ENCODE measurements around the gene MROH2A. TPM values are rescaled to one million over a fixed set of nuclear protein-coding genes. Genes with fewer than 3 reads are reported as not detected.

Gene MROH2A
- total and polyA plus RNA-seq, 5 donors from 2014 or later: not detected

GRCh38 chr2:233772153-233772552 lies 6.0 kb upstream of the MROH2A start:
- Histone ChIP-seq H3K36me3 (ENCODE audit: control insufficient read depth, insufficient read depth, low read length) (no peaks in the 10 kb centered on the region), H3K4me3 (ENCODE audit: low read depth, low read length) (no peak overlapping the region), H3K27ac (ENCODE audit: insufficient read depth, low read length, poor library complexity, severe bottlenecking) (no peak overlapping the region), H3K27me3 (ENCODE audit: control insufficient read depth, insufficient read depth, low read length) (peaks cover 2% of the 10 kb centered on the region), H3K4me1 (ENCODE audit: control insufficient read depth, insufficient read depth, low read length, poor library complexity, severe bottlenecking) (no peaks in the 10 kb centered on the region), H3K9me3 (ENCODE audit: control insufficient read depth in 2 of 2, low read length in 2 of 2) (peaks cover 0 to 10% of the 10 kb centered on the region in 2 experiments)
- Mint-ChIP-seq H3K27me3 (peaks cover 5% of the 10 kb centered on the region), H3K9me3 (peaks cover 0 to 12% (median 3%) of the 10 kb centered on the region in 7 donors), H3K27ac (no peak overlapping the region), H3K36me3 (no peaks in the 10 kb centered on the region), H3K4me3 (no peak overlapping the region), H3K4me1 (no peaks in the 10 kb centered on the region)
- ATAC-seq (ENCODE audit: low read depth in 2 of 2) (no peak), DNase-seq (no peak)

- ATAC-seq (ENCODE audit: low read depth in 2 of 2) (no peak), DNase-seq (no peak)
- H3K4me1 ChIP-seq (ENCODE audit: control insufficient read depth, insufficient read depth, low read length, poor library complexity, severe bottlenecking): no peaks in the 10 kb centered on the region
- Mint-ChIP-seq H3K9me3 (peaks cover 0 to 14% (median 3%) of the 10 kb centered on the region in 7 donors), H3K27ac (no peak overlapping the region), H3K4me3 (no peak overlapping the region), H3K36me3 (no peaks in the 10 kb centered on the region), H3K27me3 (peaks cover 5% of the 10 kb centered on the region), H3K4me1 (no peaks in the 10 kb centered on the region)
- peaks cover 5% of the 10 kb centered on the region for H3K27me3 ChIP-seq (ENCODE audit: control insufficient read depth, insufficient read depth, low read length)
- H3K36me3 ChIP-seq (ENCODE audit: control insufficient read depth, insufficient read depth, low read length): no peaks in the 10 kb centered on the region
- H3K9me3 ChIP-seq (ENCODE audit: control insufficient read depth in 2 of 2, low read length in 2 of 2): peaks cover 0 to 11% of the 10 kb centered on the region in 2 experiments
- H3K27ac ChIP-seq (ENCODE audit: insufficient read depth, low read length, poor library complexity, severe bottlenecking): no peak overlapping the region
- no peak overlapping the region for H3K4me3 ChIP-seq (ENCODE audit: low read depth, low read length)
Observed at GRCh38 chr2:233772583-233772982, 5.5 kb upstream of the MROH2A start.

- H3K36me3 ChIP-seq (ENCODE audit: control insufficient read depth, insufficient read depth, low read length): no peaks in the 10 kb centered on the region
- Mint-ChIP-seq H3K36me3 (no peaks in the 10 kb centered on the region), H3K4me1 (no peaks in the 10 kb centered on the region), H3K9me3 (peaks cover 0 to 17% (median 3%) of the 10 kb centered on the region in 7 donors), H3K27ac (no peak overlapping the region), H3K27me3 (peaks cover 5% of the 10 kb centered on the region), H3K4me3 (no peak overlapping the region)
- H3K27me3 ChIP-seq (ENCODE audit: control insufficient read depth, insufficient read depth, low read length): peaks cover 10% of the 10 kb centered on the region
- peaks cover 0 to 11% of the 10 kb centered on the region in 2 experiments for H3K9me3 ChIP-seq (ENCODE audit: control insufficient read depth in 2 of 2, low read length in 2 of 2)
- no peak overlapping the region for H3K27ac ChIP-seq (ENCODE audit: insufficient read depth, low read length, poor library complexity, severe bottlenecking)
- H3K4me1 ChIP-seq (ENCODE audit: control insufficient read depth, insufficient read depth, low read length, poor library complexity, severe bottlenecking): no peaks in the 10 kb centered on the region
- H3K4me3 ChIP-seq (ENCODE audit: low read depth, low read length): no peak overlapping the region
- DNase-seq (no peak), ATAC-seq (ENCODE audit: low read depth in 2 of 2) (no peak)
Observed at GRCh38 chr2:233773854-233774253, 4.3 kb upstream of the MROH2A start.

GRCh38 chr2:233775414-233775813 lies 2.7 kb upstream of the MROH2A start:
- Mint-ChIP-seq H3K4me1 (no peaks in the 10 kb centered on the region), H3K27ac (no peak overlapping the region), H3K4me3 (no peak overlapping the region), H3K36me3 (no peaks in the 10 kb centered on the region), H3K9me3 (peaks cover 0 to 17% (median 5%) of the 10 kb centered on the region in 7 donors), H3K27me3 (no peaks in the 10 kb centered on the region)
- no peak overlapping the region for H3K4me3 ChIP-seq (ENCODE audit: low read depth, low read length)
- H3K4me1 ChIP-seq (ENCODE audit: control insufficient read depth, insufficient read depth, low read length, poor library complexity, severe bottlenecking): no peaks in the 10 kb centered on the region
- H3K9me3 ChIP-seq (ENCODE audit: control insufficient read depth in 2 of 2, low read length in 2 of 2): peaks cover 2 to 11% of the 10 kb centered on the region in 2 experiments
- no peaks in the 10 kb centered on the region for H3K36me3 ChIP-seq (ENCODE audit: control insufficient read depth, insufficient read depth, low read length)
- DNase-seq (no peak), ATAC-seq (ENCODE audit: low read depth in 2 of 2) (no peak)
- peaks cover 8% of the 10 kb centered on the region for H3K27me3 ChIP-seq (ENCODE audit: control insufficient read depth, insufficient read depth, low read length)
- H3K27ac ChIP-seq (ENCODE audit: insufficient read depth, low read length, poor library complexity, severe bottlenecking): no peak overlapping the region

- Mint-ChIP-seq H3K9me3 (peaks cover 0 to 17% (median 5%) of the 10 kb centered on the region in 7 donors), H3K36me3 (no peaks in the 10 kb centered on the region), H3K27me3 (peaks cover 13% of the 10 kb centered on the region), H3K4me1 (no peaks in the 10 kb centered on the region), H3K27ac (no peak overlapping the region), H3K4me3 (no peak overlapping the region)
- H3K9me3 ChIP-seq (ENCODE audit: control insufficient read depth in 2 of 2, low read length in 2 of 2): peaks cover 2 to 11% of the 10 kb centered on the region in 2 experiments
- H3K4me3 ChIP-seq (ENCODE audit: low read depth, low read length): no peak overlapping the region
- ATAC-seq (ENCODE audit: low read depth in 2 of 2): no peak
- DNase-seq: no peak
- no peak overlapping the region for H3K27ac ChIP-seq (ENCODE audit: insufficient read depth, low read length, poor library complexity, severe bottlenecking)
- peaks cover 10% of the 10 kb centered on the region for H3K27me3 ChIP-seq (ENCODE audit: control insufficient read depth, insufficient read depth, low read length)
- H3K4me1 ChIP-seq (ENCODE audit: control insufficient read depth, insufficient read depth, low read length, poor library complexity, severe bottlenecking): no peaks in the 10 kb centered on the region
- H3K36me3 ChIP-seq (ENCODE audit: control insufficient read depth, insufficient read depth, low read length): no peaks in the 10 kb centered on the region
Observed at GRCh38 chr2:233779722-233780121, 1.6 kb downstream of the MROH2A start.

GRCh38 chr2:233780771-233781170 lies 2.6 kb downstream of the MROH2A start:
- Mint-ChIP-seq H3K36me3 (no peaks in the 10 kb centered on the region), H3K9me3 (peaks cover 0 to 16% (median 4%) of the 10 kb centered on the region in 7 donors), H3K27ac (no peak overlapping the region), H3K4me3 (no peak overlapping the region), H3K4me1 (no peaks in the 10 kb centered on the region), H3K27me3 (peaks cover 13% of the 10 kb centered on the region)
- no peaks in the 10 kb centered on the region for H3K36me3 ChIP-seq (ENCODE audit: control insufficient read depth, insufficient read depth, low read length)
- ATAC-seq (ENCODE audit: low read depth in 2 of 2) (no peak), DNase-seq (no peak)
- no peak overlapping the region for H3K4me3 ChIP-seq (ENCODE audit: low read depth, low read length)
- H3K9me3 ChIP-seq (ENCODE audit: control insufficient read depth in 2 of 2, low read length in 2 of 2): peaks cover 2 to 7% of the 10 kb centered on the region in 2 experiments
- H3K27ac ChIP-seq (ENCODE audit: insufficient read depth, low read length, poor library complexity, severe bottlenecking): no peak overlapping the region
- peaks cover 10% of the 10 kb centered on the region for H3K27me3 ChIP-seq (ENCODE audit: control insufficient read depth, insufficient read depth, low read length)
- no peaks in the 10 kb centered on the region for H3K4me1 ChIP-seq (ENCODE audit: control insufficient read depth, insufficient read depth, low read length, poor library complexity, severe bottlenecking)

- no peak for DNase-seq
- ATAC-seq (ENCODE audit: low read depth in 2 of 2): no peak
- Mint-ChIP-seq H3K9me3 (peaks cover 0 to 3% (median 0%) of the 10 kb centered on the region in 7 donors), H3K4me3 (no peak overlapping the region), H3K27me3 (peaks cover 5% of the 10 kb centered on the region), H3K4me1 (peaks cover 0 to 5% (median 2%) of the 10 kb centered on the region in 4 donors), H3K36me3 (no peaks in the 10 kb centered on the region), H3K27ac (no peak overlapping the region)
- Histone ChIP-seq H3K27me3 (ENCODE audit: control insufficient read depth, insufficient read depth, low read length) (no peaks in the 10 kb centered on the region), H3K4me1 (ENCODE audit: control insufficient read depth, insufficient read depth, low read length, poor library complexity, severe bottlenecking) (no peaks in the 10 kb centered on the region), H3K4me3 (ENCODE audit: low read depth, low read length) (no peak overlapping the region), H3K36me3 (ENCODE audit: control insufficient read depth, insufficient read depth, low read length) (no peaks in the 10 kb centered on the region), H3K9me3 (ENCODE audit: control insufficient read depth in 2 of 2, low read length in 2 of 2) (no peaks in the 10 kb centered on the region), H3K27ac (ENCODE audit: insufficient read depth, low read length, poor library complexity, severe bottlenecking) (no peak overlapping the region)
Observed at GRCh38 chr2:233789554-233789953, 11.4 kb downstream of the MROH2A start.

- H3K27ac ChIP-seq (ENCODE audit: insufficient read depth, low read length, poor library complexity, severe bottlenecking): no peak overlapping the region
- no peak overlapping the region for H3K27ac Mint-ChIP-seq
- H3K9me3 ChIP-seq (ENCODE audit: control insufficient read depth in 2 of 2, low read length in 2 of 2): no peaks in the 10 kb centered on the region
- DNase-seq (no peak), ATAC-seq (ENCODE audit: low read depth in 2 of 2) (no peak)
- H3K4me3 Mint-ChIP-seq: no peak overlapping the region
- peaks cover 5% of the 10 kb centered on the region for H3K27me3 Mint-ChIP-seq
- no peak overlapping the region for H3K4me3 ChIP-seq (ENCODE audit: low read depth, low read length)
- H3K4me1 ChIP-seq (ENCODE audit: control insufficient read depth, insufficient read depth, low read length, poor library complexity, severe bottlenecking): no peaks in the 10 kb centered on the region
- H3K36me3 ChIP-seq (ENCODE audit: control insufficient read depth, insufficient read depth, low read length): no peaks in the 10 kb centered on the region
- no peaks in the 10 kb centered on the region for H3K27me3 ChIP-seq (ENCODE audit: control insufficient read depth, insufficient read depth, low read length)
- no peaks in the 10 kb centered on the region for H3K36me3 Mint-ChIP-seq
- no peaks in the 10 kb centered on the region for H3K9me3 Mint-ChIP-seq
- H3K4me1 Mint-ChIP-seq: peaks cover 0 to 5% (median 2%) of the 10 kb centered on the region in 4 donors
Observed at GRCh38 chr2:233791151-233791882, 13.2 kb downstream of the MROH2A start.
